Urinary bladder (tissue), 4 donors: ENCODE measurements around the gene IFI30. TPM values are rescaled to one million over a fixed set of nuclear protein-coding genes. Genes with fewer than 3 reads are reported as not detected.

Experiments used
- DNase-seq: peaks from one replicate; pipeline ENCODE4 v3.0.0-alpha.2; 2015; ENCODE audit errors: extremely low spot score
- H3K27ac ChIP-seq: one replicate; pipeline ENCODE4 v1.5.1; 2013; ENCODE audit warnings: low read depth, mild to moderate bottlenecking, moderate library complexity
- H3K36me3 ChIP-seq: one replicate; pipeline ENCODE4 v1.6.1; 2013; ENCODE audit warnings: mild to moderate bottlenecking, moderate library complexity; ENCODE audit not compliant: insufficient read depth
- H3K4me1 ChIP-seq: one replicate; pipeline ENCODE4 v1.6.1; 2013; ENCODE audit warnings: mild to moderate bottlenecking, moderate library complexity; ENCODE audit not compliant: insufficient read depth
- H3K4me3 ChIP-seq: one replicate; pipeline ENCODE4 v1.5.1; 2013; ENCODE audit warnings: low read depth, low read length
- WGBS: extraction: QIAGEN DNeasy Blood & Tissue Kit; methylation state at CpG from one replicate; pipeline ENCODE4 v1.1.7; 2013; 5-methylcytosine and 5-hydroxymethylcytosine counted together
- polyA plus RNA-seq: library from polyadenylated mRNA; stranded (reverse); fragments of 200-250 nt; gene quantifications from one replicate; pipeline ENCODE4 v1.2.3, GENCODE V29; 2013
- total RNA-seq: library from RNA; depleted of rRNA; stranded (reverse); fragments of >200 nt; gene quantifications from one replicate; pipeline ENCODE4 v1.2.3, GENCODE V29; 2014
- donor health status: healthy with polysubstance abuse.
- donor health status: healthy.

IFI30 gene
- total and polyA plus RNA-seq, 2 donors, result 6.6 to 90.6 TPM

GRCh38 chr19:18194181-18194530, 20.5 kb downstream of the IFI30 start:
- Histone ChIP-seq H3K4me1 (no peaks in the 10 kb centered on the region), H3K4me3 (peak overlapping the region; percentile 61), H3K27ac (no peak overlapping the region), H3K36me3 (no peaks in the 10 kb centered on the region)
- no peak for DNase-seq
- WGBS, result 47% methylated on average over 12 of the region's 12 CpGs

GRCh38 chr19:18194554-18195238, 21.1 kb downstream of the IFI30 start:
- 28% methylated on average over 27 of the region's 27 CpGs for WGBS
- DNase-seq, result no peak

DNA sequence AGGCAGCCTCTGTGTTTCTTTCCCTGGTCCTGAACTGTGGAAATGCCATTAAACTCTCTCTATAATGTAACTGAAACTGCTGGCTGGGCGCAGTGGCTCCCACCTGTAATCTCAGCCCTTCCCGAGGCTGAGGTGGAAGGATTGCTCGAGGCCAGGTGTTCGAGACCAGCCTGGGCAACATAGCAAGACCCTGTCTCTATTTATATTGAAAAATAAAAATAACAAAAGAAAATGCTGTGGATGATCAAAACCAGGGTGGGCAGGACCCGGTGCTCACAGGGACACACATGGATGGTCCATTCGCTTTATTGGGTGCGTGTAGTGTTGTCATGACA, 22.9 kb downstream of the IFI30 start:
- H3K27ac ChIP-seq, result no peak overlapping the region
- no peak for DNase-seq
- H3K4me1 ChIP-seq, result no peaks in the 10 kb centered on the region
- no peak overlapping the region for H3K4me3 ChIP-seq
- 90% methylated on average over 7 of the region's 7 CpGs for WGBS
- H3K36me3 ChIP-seq, result no peaks in the 10 kb centered on the region

More at GRCh38 chr19:18194554-18195238, 21.1 kb downstream of the IFI30 start:
- H3K4me3 ChIP-seq, result no peak overlapping the region
- no peaks in the 10 kb centered on the region for H3K4me1 ChIP-seq
- no peak overlapping the region for H3K27ac ChIP-seq
- no peaks in the 10 kb centered on the region for H3K36me3 ChIP-seq

- Histone ChIP-seq H3K27ac (no peak overlapping the region), H3K36me3 (no peaks in the 10 kb centered on the region), H3K4me3 (no peak overlapping the region)
Measured at GRCh38 chr19:18197306-18197705, 23.7 kb downstream of the IFI30 start.

DNA sequence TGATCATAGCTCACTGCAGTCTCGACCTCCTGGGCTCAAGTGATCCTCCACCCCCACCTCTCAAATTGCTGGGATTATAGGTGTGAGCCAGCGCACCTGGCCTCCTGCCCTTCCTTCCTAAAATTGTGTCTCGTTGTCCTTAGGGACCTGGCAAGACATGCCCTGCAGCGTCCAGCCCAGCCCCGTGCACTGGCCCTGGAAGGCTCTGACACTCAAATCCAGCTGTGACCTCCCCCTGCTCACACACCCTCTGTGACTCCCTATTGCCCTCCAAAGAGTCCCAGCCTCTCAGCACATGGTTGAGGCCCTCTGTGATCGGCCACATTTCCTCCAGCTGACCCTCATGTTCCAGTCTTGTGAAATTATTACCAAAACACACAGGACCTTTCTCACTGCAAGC, 24.3 kb downstream of the IFI30 start:
- Histone ChIP-seq H3K27ac (no peak overlapping the region), H3K4me3 (no peak overlapping the region), H3K36me3 (no peaks in the 10 kb centered on the region), H3K4me1 (no peaks in the 10 kb centered on the region)
- WGBS, result 68% methylated on average over 6 of the region's 6 CpGs
- no peak for DNase-seq

More at GRCh38 chr19:18197306-18197705, 23.7 kb downstream of the IFI30 start:
- DNase-seq, result no peak
- 92% methylated on average over 18 of the region's 18 CpGs for WGBS
- H3K4me1 ChIP-seq, result no peaks in the 10 kb centered on the region

DNA sequence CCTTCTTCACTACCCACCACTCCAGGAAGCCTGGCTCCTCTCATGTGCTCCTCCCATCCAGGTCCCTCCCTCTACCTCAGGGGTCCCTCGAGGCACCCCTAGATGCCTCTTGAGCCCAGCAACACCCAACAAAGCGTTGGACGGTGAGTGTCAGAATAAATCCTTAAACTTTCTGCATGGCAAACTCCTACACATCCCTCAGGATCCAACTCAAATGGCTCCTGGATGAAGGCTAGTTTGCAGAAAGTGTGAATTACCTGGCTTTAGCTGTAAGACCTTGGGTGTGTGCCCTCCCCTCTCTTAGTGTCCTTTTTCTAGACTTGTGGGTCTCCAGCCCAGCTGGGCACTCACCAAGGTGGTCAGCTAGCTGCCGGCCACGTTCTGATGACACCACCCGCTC, 24.8 kb downstream of the IFI30 start:
- no peak overlapping the region for H3K4me3 ChIP-seq
- H3K4me1 ChIP-seq, result no peaks in the 10 kb centered on the region
- 94% methylated on average over 6 of the region's 6 CpGs for WGBS
- DNase-seq, result no peak
- no peak overlapping the region for H3K27ac ChIP-seq
- no peaks in the 10 kb centered on the region for H3K36me3 ChIP-seq

DNA sequence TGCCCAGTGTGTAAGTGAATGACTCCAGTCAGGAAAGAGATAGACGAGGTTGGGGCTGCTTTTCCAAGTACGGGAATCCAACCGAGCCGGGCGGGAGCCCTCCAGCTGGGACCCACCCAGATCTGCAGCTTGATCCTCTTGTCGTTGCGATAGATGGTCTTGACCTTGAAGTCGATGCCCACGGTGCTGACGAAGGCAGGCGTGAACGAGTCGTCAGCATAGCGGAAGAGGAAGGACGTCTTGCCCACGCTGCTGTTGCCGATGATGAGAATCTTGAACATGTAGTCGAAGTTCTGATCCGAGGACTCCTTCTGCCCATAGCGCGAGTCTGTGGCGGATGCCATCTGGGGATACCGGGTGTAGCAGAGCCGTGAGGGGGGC, 28.8 kb downstream of the IFI30 start:
- no peak overlapping the region for H3K4me3 ChIP-seq
- H3K4me1 ChIP-seq, result no peaks in the 10 kb centered on the region

DNA sequence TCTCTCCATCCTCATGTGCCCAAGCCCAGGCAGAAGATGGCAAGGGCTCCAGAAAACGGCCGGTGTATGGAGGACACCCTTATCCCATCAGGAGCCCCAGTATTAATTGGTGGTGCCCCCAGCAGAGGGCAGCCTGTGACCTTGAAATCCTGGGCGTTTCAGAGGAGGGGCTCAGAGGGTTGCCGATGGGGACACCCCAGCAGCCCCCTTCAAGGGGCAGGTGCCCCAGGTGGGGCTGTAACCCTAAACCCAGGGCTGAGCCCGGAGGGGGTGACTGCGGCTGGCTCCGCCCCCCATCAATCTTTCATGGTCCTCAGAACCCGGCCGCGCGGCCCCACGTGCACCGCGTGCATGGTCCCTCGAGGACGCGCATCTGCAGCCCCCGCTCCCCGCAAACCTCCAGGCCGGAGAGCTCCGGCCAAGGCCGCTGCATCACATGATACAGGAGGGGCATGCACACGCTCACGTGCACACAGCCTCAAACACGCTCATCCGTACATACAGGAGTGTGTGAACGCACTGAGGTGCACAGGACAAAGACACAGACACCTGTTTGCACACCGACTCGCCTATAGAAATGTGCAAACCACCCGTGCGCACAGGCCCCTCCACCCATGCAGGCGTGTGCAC, 29.3 kb downstream of the IFI30 start:
- no peaks in the 10 kb centered on the region for H3K4me1 ChIP-seq
- no peaks in the 10 kb centered on the region for H3K36me3 ChIP-seq
- 6% methylated on average over 32 of the region's 32 CpGs for WGBS
- H3K27ac ChIP-seq, result no peak overlapping the region
- DNase-seq, result no peak
- H3K4me3 ChIP-seq, result peak overlapping the region; percentile 49

More for the DNA sequence above, 28.8 kb downstream of the IFI30 start:
- H3K27ac ChIP-seq, result no peak overlapping the region
- DNase-seq, result no peak
- WGBS, result 83% methylated on average over 24 of the region's 24 CpGs
- no peaks in the 10 kb centered on the region for H3K36me3 ChIP-seq

GRCh38 chr19:18203408-18203862, 29.8 kb downstream of the IFI30 start:
- DNase-seq, result no peak
- Histone ChIP-seq H3K4me1 (no peaks in the 10 kb centered on the region), H3K4me3 (peak overlapping the region; percentile 49), H3K36me3 (no peaks in the 10 kb centered on the region), H3K27ac (no peak overlapping the region)
- 1% methylated on average over 38 of the region's 38 CpGs for WGBS

- peak within 1 kb of the TSS; percentile 95 for H3K27ac ChIP-seq
- H3K4me3 ChIP-seq, result peak within 1 kb of the TSS; percentile 52
- no peaks in the 10 kb centered on the region for H3K4me1 ChIP-seq
- under 1% methylated on average over 50 of the region's 50 CpGs for WGBS
- DNase-seq, result peak; percentile 99
- no peaks in the 10 kb centered on the region for H3K36me3 ChIP-seq
Measured at GRCh38 chr19:18203863-18204393, 30.3 kb downstream of the IFI30 start, which contains the start of gene RAB3A. Gene RAB3A, minus strand, starts transcription at chr19:18204042. Its CDS starts 1,302 bp downstream, at chr19:18202740.

GRCh38 chr19:18204394-18205199, 31.0 kb downstream of the IFI30 start:
- whole genome bisulfite sequencing, result under 1% methylated on average over 22 of the region's 22 CpGs
- H3K27ac ChIP-seq, result peak overlapping the region; percentile 95
- DNase-seq, result peak; percentile 83
- H3K4me1 ChIP-seq, result no peaks in the 10 kb centered on the region
- no peaks in the 10 kb centered on the region for H3K36me3 ChIP-seq
- peak overlapping the region; percentile 52 for H3K4me3 ChIP-seq

DNA sequence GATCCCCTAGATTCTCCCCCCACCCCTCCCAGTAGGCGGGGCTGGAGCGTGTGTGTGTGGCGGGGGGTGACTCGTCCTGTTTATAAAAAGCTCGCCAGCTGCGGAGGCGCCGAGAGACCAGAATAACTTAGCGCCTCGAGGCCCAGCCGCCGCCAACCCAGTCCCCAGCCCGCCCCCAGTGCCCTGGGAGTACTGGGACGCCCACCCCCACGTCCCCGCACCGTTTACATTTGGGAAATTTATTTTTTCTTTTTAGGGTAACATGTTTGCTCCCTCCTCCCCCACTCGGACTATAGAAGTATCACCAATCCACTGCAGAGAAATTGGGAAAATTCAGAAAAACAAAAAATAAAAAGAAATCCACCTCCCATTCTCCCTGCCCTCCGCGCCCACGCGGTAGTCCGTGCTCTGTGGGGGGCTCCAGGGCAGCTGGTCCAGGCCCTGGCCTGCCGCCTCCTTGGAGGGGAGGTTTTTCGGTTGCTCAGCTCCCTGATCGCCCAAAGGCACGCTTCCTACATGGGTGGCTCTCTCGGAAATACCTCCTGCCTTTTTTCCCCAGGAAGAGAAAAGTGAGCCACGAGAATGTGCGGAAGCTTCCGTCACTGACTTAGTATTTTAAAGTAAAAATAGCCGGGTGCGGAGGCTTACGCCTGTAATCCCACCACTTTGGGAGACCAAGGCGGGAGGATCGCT, 31.7 kb downstream of the IFI30 start:
- 11% methylated on average over 36 of the region's 36 CpGs for WGBS
- Histone ChIP-seq H3K27ac (peak overlapping the region; percentile 95), H3K4me1 (no peaks in the 10 kb centered on the region)

GRCh38 chr19:18206018-18206417, 32.4 kb downstream of the IFI30 start:
- Histone ChIP-seq H3K27ac (no peak overlapping the region), H3K4me3 (no peak overlapping the region), H3K4me1 (no peaks in the 10 kb centered on the region), H3K36me3 (no peaks in the 10 kb centered on the region)
- no peak for DNase-seq
- WGBS, result 84% methylated on average over 12 of the region's 12 CpGs

More for the DNA sequence above, 31.7 kb downstream of the IFI30 start:
- Histone ChIP-seq H3K36me3 (no peaks in the 10 kb centered on the region), H3K4me3 (peak overlapping the region; percentile 52)
- DNase-seq, result peak; percentile 67
